ENCODE data around the gene CSH2. TPM values are rescaled to one million over a fixed set of nuclear protein-coding genes. Genes with fewer than 3 reads are reported as not detected.

CSH2 gene
- total and polyA plus RNA-seq, 9 of the 15 experiments (the other 6 are each of a cell fraction or from before 2014, with no cell fraction given): not detected

DNA sequence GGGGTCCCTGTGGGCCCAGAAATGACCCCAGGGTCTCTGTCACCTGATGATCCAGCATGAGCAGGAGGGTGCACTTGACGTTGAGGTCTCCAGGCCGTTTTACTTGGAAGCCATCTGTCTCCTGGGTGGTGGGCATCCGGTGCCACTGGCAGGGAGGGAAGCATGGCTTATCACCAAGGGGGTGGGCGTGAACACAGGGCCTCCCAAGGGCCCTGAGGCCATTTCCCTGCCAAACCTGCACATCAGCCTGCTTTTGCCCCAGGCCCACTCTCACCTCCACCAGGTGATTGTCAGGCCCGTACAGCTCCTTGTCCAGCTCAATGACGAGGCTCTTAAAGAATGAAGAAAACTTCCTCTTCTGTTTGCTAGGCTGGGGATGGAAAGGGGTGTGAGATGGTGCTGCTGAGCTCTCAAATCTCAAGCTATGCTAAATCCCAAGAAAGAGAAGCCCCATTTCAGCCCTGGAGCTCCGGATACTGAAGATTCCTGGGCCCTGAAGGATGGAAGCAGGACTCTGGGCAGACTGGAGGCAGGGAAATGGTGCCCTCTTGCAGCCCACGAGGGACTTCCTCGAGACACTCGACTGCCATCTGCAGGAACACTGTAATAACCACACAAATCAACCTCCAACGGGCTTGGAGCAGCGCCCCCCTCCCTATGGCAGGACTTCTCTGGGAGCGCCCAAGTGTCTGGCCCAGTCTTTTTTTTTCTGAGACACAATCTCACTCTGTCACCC is 38.9 kb downstream of the CSH2 start:
- Histone ChIP-seq H2AFZ (ENCODE audit: low read depth, low read length) (peak overlapping the region; percentile 46), H3K79me2 (ENCODE audit: control insufficient read depth, insufficient read depth, low read length) (peaks cover 32% of the 10 kb centered on the region), H3K4me1 (replicated peaks in 1 of 2; ENCODE audit: control insufficient read depth in 2 of 2, insufficient read depth in 2 of 2, low read length in 2 of 2) (peaks cover 0 to 25% of the 10 kb centered on the region in 2 experiments; a peak in 4 of 5 replicates), H3K27me3 (ENCODE audit: control insufficient read depth in 2 of 2, insufficient read depth in 2 of 2, low read length in 2 of 2) (no peaks in the 10 kb centered on the region), H3K9me3 (replicated peaks; ENCODE audit: control insufficient read depth, insufficient read depth, low read depth, low read length) (no peaks in the 10 kb centered on the region), H3K9me1 (ENCODE audit: control insufficient read depth, insufficient read depth, low read length) (no peaks in the 10 kb centered on the region), H3K9ac (ENCODE audit: insufficient read depth in 1 of 2, low read depth in 2 of 2, low read length in 2 of 2) (peak overlapping the region in 1 of 2 experiments; percentile 47; a peak in 2 of 4 replicates), H3K4me2 (ENCODE audit: insufficient read depth, low read length) (no peak overlapping the region), H3K4me3 (no peak overlapping the region), H3K36me3 (ENCODE audit: control insufficient read depth, insufficient read depth, low read length) (peaks cover 90% of the 10 kb centered on the region), H4K20me1 (replicated peaks; ENCODE audit: control insufficient read depth, insufficient read depth, low read length) (no peaks in the 10 kb centered on the region), H3K27ac (ENCODE audit: extremely low read depth, low read depth, low read length) (0 out of 3 replicates have a peak overlapping the region, but pooled peaks have one; percentile 27)
- peak; percentile 54 to 89 (median 68) for DNase-seq (ENCODE audit: extremely low read depth in 1 of 4, low spot score in 3 of 4)
- POLR2A ChIA-PET: interaction anchor here (0.6 to 2.2 kb wide), 3 partner anchors 8 to 15 kb away, joined by 3 to 6 read pairs (median 3); partner anchors contain the start of gene PSMC5
- in situ Hi-C loops (cut with MboI) (loop anchor here (25.0 kb wide), 1 partner anchor 397 kb away; the partner anchor contains the start of gene CYB561), intact Hi-C loops (cut with micrococcal nuclease) (loop anchor here (10.0 kb wide), 1 partner anchor 140 kb away; no protein-coding TSS in a partner anchor)
- 28% methylated on average over 13 of the region's 13 CpGs for WGBS (ENCODE audit: insufficient coverage, low coverage, missing lambda C conversion rate)
- FAIRE-seq: peak; percentile 98
- peak; percentile 94 for ATAC-seq
- CTCF ChIA-PET (ENCODE audit: low intra/inter-chr PET ratio): interaction anchor here (1.1 to 2.4 kb wide), 3 partner anchors 136 to 409 kb away, joined by 3 to 7 read pairs (median 3); no protein-coding TSS in a partner anchor
- BruUV-seq (replicated peaks): no TSS peak
- TF ChIP-seq, protein P1, sequence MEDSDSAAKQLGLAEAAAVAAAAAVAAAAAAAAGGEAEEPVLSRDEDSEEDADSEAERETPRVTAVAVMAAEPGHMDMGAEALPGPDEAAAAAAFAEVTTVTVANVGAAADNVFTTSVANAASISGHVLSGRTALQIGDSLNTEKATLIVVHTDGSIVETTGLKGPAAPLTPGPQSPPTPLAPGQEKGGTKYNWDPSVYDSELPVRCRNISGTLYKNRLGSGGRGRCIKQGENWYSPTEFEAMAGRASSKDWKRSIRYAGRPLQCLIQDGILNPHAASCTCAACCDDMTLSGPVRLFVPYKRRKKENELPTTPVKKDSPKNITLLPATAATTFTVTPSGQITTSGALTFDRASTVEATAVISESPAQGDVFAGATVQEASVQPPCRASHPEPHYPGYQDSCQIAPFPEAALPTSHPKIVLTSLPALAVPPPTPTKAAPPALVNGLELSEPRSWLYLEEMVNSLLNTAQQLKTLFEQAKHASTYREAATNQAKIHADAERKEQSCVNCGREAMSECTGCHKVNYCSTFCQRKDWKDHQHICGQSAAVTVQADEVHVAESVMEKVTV (CRISPR knock-in tag; IDR thresholded peaks at IDR 0.05): 0 out of 2 replicates have a peak, but pooled peaks have one; percentile 28
- no peak for TF ChIP-seq TEAD2 (tag; IDR thresholded peaks at IDR 0.05)
- peak in 1 of 3 experiments; percentile 80 for TF ChIP-seq YY1 (IDR thresholded peaks at IDR 0.05; ENCODE audit: borderline replicate concordance in 1 of 3, control insufficient read depth in 1 of 3, extremely low read depth in 1 of 3, insufficient read depth in 3 of 3, insufficient read length in 1 of 3, insufficient replicate concordance in 2 of 3, low read depth in 1 of 3, low read length in 2 of 3)
- 0 out of 2 replicates have a peak, but pooled peaks have one; percentile 44 for TF ChIP-seq MTA3 (IDR thresholded peaks at IDR 0.05; ENCODE audit: borderline replicate concordance)
- TF ChIP-seq ZNF263 (CRISPR knock-in tag; IDR thresholded peaks at IDR 0.05; ENCODE audit: borderline replicate concordance): no peak
- TF ChIP-seq DMBX1 (CRISPR knock-in tag; IDR thresholded peaks at IDR 0.05; ENCODE audit: borderline replicate concordance): no peak
- no peak for TF ChIP-seq NFYB (IDR thresholded peaks at IDR 0.05; ENCODE audit: extremely low read depth, insufficient read length)
- TF ChIP-seq MYC (IDR thresholded peaks at IDR 0.05; ENCODE audit: low read depth, low read length): peak; percentile 70
- no peak for TF ChIP-seq MYC (CRISPR knock-in tag; IDR thresholded peaks at IDR 0.05; ENCODE audit: borderline replicate concordance, low read depth)
- no peak for TF ChIP-seq TAF9B (IDR thresholded peaks at IDR 0.05; ENCODE audit: partially characterized antibody)
- peak; percentile 92 for TF ChIP-seq XRCC5 (IDR thresholded peaks at IDR 0.05; ENCODE audit: low read depth, low read length)
- TF ChIP-seq LCOR (CRISPR knock-in tag; IDR thresholded peaks at IDR 0.05): no peak
- no peak for TF ChIP-seq ZBTB11 (CRISPR knock-in tag; IDR thresholded peaks at IDR 0.05)
- TF ChIP-seq HCFC1 (IDR thresholded peaks at IDR 0.05; ENCODE audit: low read depth, low read length): 0 out of 2 replicates have a peak, but pooled peaks have one; percentile 20

Measured in K562 (cell line).